HepG2 (cell line): Measurements from ENCODE around the gene CRB1. TPM values are rescaled to one million over a fixed set of nuclear protein-coding genes. Genes with fewer than 3 reads are reported as not detected.

ENCODE experiments used
- GATAD1 ChIP-seq: IDR thresholded peaks from 2 replicates; pipeline ENCODE4 v1.6.1; 2016; ENCODE audit warnings: missing genetic modification reagents, missing compliant biosample characterization
- KDM4B ChIP-seq: sonication (generic); formaldehyde crosslinking; IDR thresholded peaks from 2 replicates; pipeline ENCODE4 v1.4.0; 2020; ENCODE audit warnings: missing genetic modification reagents
- MATR3 ChIP-seq: sonication (generic); formaldehyde crosslinking; IDR thresholded peaks from 2 replicates; pipeline ENCODE4 v1.4.0; 2020; ENCODE audit warnings: missing genetic modification reagents
- ZNF546 ChIP-seq: sonication (generic); formaldehyde crosslinking; conservative IDR thresholded peaks from 2 replicates; pipeline ENCODE4 v1.8.1; 2023; ENCODE audit warnings: mild to moderate bottlenecking, missing genetic modification reagents
- polyA plus RNA-seq, 8 experiments: library from polyadenylated mRNA; depleted of rRNA in 3 of 8; stranded (reverse) in 7 of 8; unstranded in 1 of 8; fragments of >200 nt; fragmentation: Illumina TruSeq in 4 of 8; extraction: Trizol in 4 of 8; gene quantifications; 2 replicates each; pipeline versions ENCODE4 v1.2.1 to v1.2.3, GENCODE V29; 2011 to 2016; ENCODE audit warnings: low read depth in 4 of 8, missing spikeins in 1 of 8, mixed read lengths in 1 of 8; ENCODE audit not compliant: insufficient read depth in 1 of 8
- total RNA-seq, 5 experiments: library from RNA; depleted of rRNA; stranded (reverse); fragments of >200 nt; fragmentation: Illumina TruSeq; extraction: Trizol; gene quantifications; 2 replicates each; pipeline ENCODE4 v1.2.3, GENCODE V29; 2016; ENCODE audit warnings: low read depth in 1 of 5
- TF ChIP-seq, protein P1 (sequence below): sonication (generic); formaldehyde crosslinking; IDR thresholded peaks from 2 replicates; pipeline ENCODE4 v1.4.0; 2020; ENCODE audit warnings: missing genetic modification reagents, borderline replicate concordance
- TF ChIP-seq, protein P2 (sequence below): sonication (generic); formaldehyde crosslinking; IDR thresholded peaks from one replicate; pipeline ENCODE4 v1.5.1; 2020; ENCODE audit warnings: mild to moderate bottlenecking, missing genetic modification reagents; ENCODE audit errors: not compliant biosample characterization

The CRB1 gene
- total and polyA plus RNA-seq, 2 of the 13 experiments (the other 11 are each of a cell fraction or from before 2014, with no cell fraction given): 0.01 TPM; not detected in 1

DNA sequence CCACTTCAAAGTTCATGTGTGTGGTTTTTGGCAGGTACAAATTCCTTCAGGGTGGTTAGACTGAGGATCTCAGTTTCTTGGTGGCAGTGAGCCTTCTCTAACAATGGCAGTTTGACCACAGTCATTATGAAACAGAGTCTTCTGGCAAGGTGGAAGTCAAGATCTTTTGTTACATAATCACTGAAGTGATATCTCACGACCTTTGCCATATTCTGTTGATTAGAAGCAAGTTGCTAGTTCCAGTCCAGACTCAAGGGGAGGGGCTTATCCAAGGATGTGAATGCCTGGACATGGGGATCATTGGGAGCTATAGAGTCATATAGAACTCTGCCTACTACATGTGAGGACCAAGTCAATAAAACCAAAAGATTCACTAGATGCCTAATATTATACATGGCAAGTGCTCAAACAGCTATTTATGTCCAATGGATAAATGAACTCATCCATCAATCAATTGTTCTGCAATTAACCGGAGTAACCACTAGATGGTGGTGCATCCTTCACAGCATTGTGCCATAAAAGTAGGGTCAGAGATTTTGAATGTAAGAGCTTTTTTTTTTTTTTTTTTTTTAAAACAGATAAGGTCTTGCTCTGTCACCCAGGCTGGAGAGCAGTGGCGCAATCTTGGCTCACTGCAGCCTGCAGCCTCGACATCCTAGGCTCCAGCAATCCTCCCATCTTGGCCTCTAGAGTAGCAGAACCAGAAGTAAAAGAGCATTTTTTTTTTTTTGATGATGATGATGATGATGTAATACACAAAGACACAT lies 131.9 kb downstream of the CRB1 start (continued):
- TF ChIP-seq, protein P1, sequence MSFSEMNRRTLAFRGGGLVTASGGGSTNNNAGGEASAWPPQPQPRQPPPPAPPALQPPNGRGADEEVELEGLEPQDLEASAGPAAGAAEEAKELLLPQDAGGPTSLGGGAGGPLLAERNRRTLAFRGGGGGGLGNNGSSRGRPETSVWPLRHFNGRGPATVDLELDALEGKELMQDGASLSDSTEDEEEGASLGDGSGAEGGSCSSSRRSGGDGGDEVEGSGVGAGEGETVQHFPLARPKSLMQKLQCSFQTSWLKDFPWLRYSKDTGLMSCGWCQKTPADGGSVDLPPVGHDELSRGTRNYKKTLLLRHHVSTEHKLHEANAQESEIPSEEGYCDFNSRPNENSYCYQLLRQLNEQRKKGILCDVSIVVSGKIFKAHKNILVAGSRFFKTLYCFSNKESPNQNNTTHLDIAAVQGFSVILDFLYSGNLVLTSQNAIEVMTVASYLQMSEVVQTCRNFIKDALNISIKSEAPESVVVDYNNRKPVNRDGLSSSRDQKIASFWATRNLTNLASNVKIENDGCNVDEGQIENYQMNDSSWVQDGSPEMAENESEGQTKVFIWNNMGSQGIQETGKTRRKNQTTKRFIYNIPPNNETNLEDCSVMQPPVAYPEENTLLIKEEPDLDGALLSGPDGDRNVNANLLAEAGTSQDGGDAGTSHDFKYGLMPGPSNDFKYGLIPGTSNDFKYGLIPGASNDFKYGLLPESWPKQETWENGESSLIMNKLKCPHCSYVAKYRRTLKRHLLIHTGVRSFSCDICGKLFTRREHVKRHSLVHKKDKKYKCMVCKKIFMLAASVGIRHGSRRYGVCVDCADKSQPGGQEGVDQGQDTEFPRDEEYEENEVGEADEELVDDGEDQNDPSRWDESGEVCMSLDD (CRISPR knock-in tag): no peak
- no peak for TF ChIP-seq KDM4B (CRISPR knock-in tag)
- no peak for TF ChIP-seq MATR3 (CRISPR knock-in tag)
- TF ChIP-seq ZNF546 (CRISPR knock-in tag): no peak
- TF ChIP-seq GATAD1 (CRISPR knock-in tag): no peak
- TF ChIP-seq, protein P2, sequence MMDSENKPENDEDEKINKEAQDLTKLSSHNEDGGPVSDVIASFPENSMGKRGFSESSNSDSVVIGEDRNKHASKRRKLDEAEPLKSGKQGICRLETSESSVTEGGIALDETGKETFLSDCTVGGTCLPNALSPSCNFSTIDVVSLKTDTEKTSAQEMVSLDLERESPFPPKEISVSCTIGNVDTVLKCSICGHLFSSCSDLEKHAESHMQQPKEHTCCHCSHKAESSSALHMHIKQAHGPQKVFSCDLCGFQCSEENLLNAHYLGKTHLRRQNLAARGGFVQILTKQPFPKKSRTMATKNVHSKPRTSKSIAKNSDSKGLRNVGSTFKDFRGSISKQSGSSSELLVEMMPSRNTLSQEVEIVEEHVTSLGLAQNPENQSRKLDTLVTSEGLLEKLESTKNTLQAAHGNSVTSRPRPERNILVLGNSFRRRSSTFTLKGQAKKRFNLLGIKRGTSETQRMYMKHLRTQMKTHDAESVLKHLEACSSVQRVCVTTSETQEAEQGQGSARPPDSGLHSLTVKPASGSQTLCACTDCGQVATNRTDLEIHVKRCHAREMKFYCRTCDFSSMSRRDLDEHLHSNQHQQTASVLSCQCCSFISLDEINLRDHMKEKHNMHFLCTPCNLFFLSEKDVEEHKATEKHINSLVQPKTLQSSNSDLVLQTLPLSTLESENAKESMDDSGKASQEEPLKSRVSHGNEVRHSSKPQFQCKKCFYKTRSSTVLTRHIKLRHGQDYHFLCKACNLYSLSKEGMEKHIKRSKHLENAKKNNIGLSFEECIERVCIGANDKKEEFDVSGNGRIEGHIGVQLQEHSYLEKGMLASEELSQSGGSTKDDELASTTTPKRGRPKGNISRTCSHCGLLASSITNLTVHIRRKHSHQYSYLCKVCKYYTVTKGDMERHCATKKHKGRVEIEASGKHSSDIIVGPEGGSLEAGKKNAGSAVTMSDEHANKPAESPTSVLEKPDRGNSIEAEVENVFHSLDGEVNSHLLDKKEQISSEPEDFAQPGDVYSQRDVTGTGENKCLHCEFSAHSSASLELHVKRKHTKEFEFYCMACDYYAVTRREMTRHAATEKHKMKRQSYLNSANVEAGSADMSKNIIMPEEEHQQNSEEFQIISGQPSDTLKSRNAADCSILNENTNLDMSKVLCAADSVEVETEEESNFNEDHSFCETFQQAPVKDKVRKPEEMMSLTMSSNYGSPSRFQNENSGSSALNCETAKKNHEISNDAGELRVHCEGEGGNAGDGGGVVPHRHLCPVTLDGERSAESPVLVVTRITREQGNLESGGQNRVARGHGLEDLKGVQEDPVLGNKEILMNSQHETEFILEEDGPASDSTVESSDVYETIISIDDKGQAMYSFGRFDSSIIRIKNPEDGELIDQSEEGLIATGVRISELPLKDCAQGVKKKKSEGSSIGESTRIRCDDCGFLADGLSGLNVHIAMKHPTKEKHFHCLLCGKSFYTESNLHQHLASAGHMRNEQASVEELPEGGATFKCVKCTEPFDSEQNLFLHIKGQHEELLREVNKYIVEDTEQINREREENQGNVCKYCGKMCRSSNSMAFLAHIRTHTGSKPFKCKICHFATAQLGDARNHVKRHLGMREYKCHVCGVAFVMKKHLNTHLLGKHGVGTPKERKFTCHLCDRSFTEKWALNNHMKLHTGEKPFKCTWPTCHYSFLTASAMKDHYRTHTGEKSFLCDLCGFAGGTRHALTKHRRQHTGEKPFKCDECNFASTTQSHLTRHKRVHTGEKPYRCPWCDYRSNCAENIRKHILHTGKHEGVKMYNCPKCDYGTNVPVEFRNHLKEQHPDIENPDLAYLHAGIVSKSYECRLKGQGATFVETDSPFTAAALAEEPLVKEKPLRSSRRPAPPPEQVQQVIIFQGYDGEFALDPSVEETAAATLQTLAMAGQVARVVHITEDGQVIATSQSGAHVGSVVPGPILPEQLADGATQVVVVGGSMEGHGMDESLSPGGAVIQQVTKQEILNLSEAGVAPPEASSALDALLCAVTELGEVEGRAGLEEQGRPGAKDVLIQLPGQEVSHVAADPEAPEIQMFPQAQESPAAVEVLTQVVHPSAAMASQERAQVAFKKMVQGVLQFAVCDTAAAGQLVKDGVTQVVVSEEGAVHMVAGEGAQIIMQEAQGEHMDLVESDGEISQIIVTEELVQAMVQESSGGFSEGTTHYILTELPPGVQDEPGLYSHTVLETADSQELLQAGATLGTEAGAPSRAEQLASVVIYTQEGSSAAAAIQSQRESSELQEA (CRISPR knock-in tag): no peak
